Measurements from ENCODE around the gene BEND5. TPM values are rescaled to one million over a fixed set of nuclear protein-coding genes. Genes with fewer than 3 reads are reported as not detected.

Gene BEND5
- total and polyA plus RNA-seq, 2 of the 8 experiments (the other 6 are each of a cell fraction or from before 2014, with no cell fraction given): 3.8 to 7.5 TPM

DNA sequence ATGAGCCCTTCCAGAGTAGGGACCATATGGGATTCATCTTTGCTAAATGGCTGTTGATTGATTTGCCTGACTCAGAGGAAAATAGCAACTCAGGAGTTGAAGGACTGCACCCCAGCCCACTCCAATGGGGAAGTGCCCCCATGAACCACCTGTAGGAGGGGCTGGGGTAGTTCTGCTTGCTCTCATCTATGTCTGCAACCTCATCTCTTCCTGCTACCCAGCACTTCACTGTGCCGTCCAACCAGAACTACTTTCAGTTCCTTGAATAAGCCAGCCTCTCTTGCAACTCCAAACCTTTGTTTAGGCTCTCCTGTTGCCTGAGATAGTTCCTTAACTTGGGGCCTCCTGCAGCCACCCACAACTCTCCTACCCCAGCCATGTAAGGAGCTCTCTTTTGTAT, 26.6 kb downstream of the BEND5 start:
- no peak overlapping the region for H2BK20ac ChIP-seq (ENCODE audit: low read length)
- H2BK15ac ChIP-seq (ENCODE audit: low read length): no peak overlapping the region
- no peak overlapping the region for H3K18ac ChIP-seq (ENCODE audit: extremely low read depth, low read length)
- H3K27ac ChIP-seq (ENCODE audit: low read depth, low read length): no peak overlapping the region
- H3K79me1 ChIP-seq (ENCODE audit: low read depth, low read length): no peaks in the 10 kb centered on the region; the same call in none of the 2 replicates
- no peaks in the 10 kb centered on the region for H4K20me1 ChIP-seq (replicated peaks in 1 of 2; ENCODE audit: control insufficient read depth in 1 of 2, insufficient read depth in 2 of 2, low read length in 2 of 2)
- POLR2A ChIA-PET (ENCODE audit: partially characterized antibody): no interaction called here
- no peak overlapping the region for H2BK120ac ChIP-seq (replicated peaks; ENCODE audit: low read depth, low read length)
- CTCF ChIA-PET (ENCODE audit: partially characterized antibody): interaction anchor here (0.8 to 1.4 kb wide), 3 partner anchors 15 to 178 kb away, joined by 3 to 5 read pairs (median 4); no protein-coding TSS in a partner anchor
- H4K8ac ChIP-seq (ENCODE audit: extremely low read depth, insufficient read depth, low read length): no peak overlapping the region
- no peaks in the 10 kb centered on the region for H3K36me3 ChIP-seq (ENCODE audit: control insufficient read depth in 2 of 4, insufficient read depth in 4 of 4, low read length in 3 of 4)
- no peak overlapping the region for H3K4me2 ChIP-seq (ENCODE audit: insufficient read depth in 1 of 2, low read depth in 2 of 2, low read length in 2 of 2)
- no peak overlapping the region for H4K91ac ChIP-seq (replicated peaks; ENCODE audit: insufficient read length, low read length)
- H3K14ac ChIP-seq (ENCODE audit: insufficient read length): no peak overlapping the region
- H3K4me1 ChIP-seq (replicated peaks in 1 of 4; ENCODE audit: control insufficient read depth in 3 of 4, insufficient read depth in 4 of 4, low read length in 3 of 4): no peaks in the 10 kb centered on the region
- no peak overlapping the region for H4K5ac ChIP-seq (ENCODE audit: insufficient read length, low read depth, low read length)
- H3K79me2 ChIP-seq (ENCODE audit: control insufficient read depth in 1 of 2, insufficient read depth in 2 of 2, low read length in 2 of 2): no peaks in the 10 kb centered on the region
- FAIRE-seq (no peak), DNase-seq (ENCODE audit: low read depth in 1 of 2, low spot score in 2 of 2) (no peak)
- no peaks in the 10 kb centered on the region; the same call in 1 of the 2 replicates for H3K23me2 ChIP-seq (ENCODE audit: low read depth, low read length)
- H2AFZ ChIP-seq (ENCODE audit: low read length): no peak overlapping the region
- H3K9ac ChIP-seq (replicated peaks in 1 of 4; ENCODE audit: extremely low read depth in 1 of 4, low read depth in 3 of 4, low read length in 3 of 4): no peak overlapping the region
- H3K23ac ChIP-seq (ENCODE audit: insufficient read length): no peak overlapping the region
- H3K4ac ChIP-seq (replicated peaks; ENCODE audit: insufficient read length, low read depth, low read length): no peak overlapping the region
- H2BK5ac ChIP-seq (ENCODE audit: low read depth, low read length): no peak overlapping the region
- no peaks in the 10 kb centered on the region for H3K27me3 ChIP-seq (replicated peaks in 1 of 4; ENCODE audit: control insufficient read depth in 3 of 4, extremely low read depth in 1 of 4, insufficient read depth in 3 of 4, low read length in 3 of 4)
- no peak overlapping the region for H3K4me3 ChIP-seq (ENCODE audit: extremely low read depth in 1 of 4, insufficient read depth in 2 of 4, low read depth in 3 of 4, low read length in 4 of 4)
- WGBS, 2 experiments (ENCODE audit: extremely low coverage in 1 of 2, insufficient coverage in 1 of 2, insufficient read length in 1 of 2, insufficient replicate concordance in 2 of 2, low coverage in 1 of 2, low lambda C conversion rate in 2 of 2, missing lambda C conversion rate in 1 of 2): 95% methylated on average over 1 of the region's 1 CpG; no CpG with 5 or more reads in 1 of the 2 experiments
- no peak overlapping the region for H2BK12ac ChIP-seq (ENCODE audit: low read depth, low read length)
- no peaks in the 10 kb centered on the region for H3K9me3 ChIP-seq (ENCODE audit: insufficient read depth in 2 of 2, low read depth in 1 of 2, low read length in 1 of 2)
- H3K56ac ChIP-seq (replicated peaks; ENCODE audit: insufficient read length, low read depth, low read length): no peak overlapping the region
- H2AK5ac ChIP-seq (ENCODE audit: low read depth, low read length): no peak overlapping the region
- TF ChIP-seq SP1 (IDR thresholded peaks at IDR 0.05; ENCODE audit: low read depth, low read length): no peak

All from H1 (cell line).